Limb (tissue), 2 donors: ENCODE results near the gene ALKBH8.
A peak's percentile ranks its signal among the peaks of the same experiment; 100 is the strongest.
"Not testable (repeated sequence)": the region's sequence is repeated elsewhere in the genome, so short reads cannot be mapped to it uniquely, and the experiment has no call there.

Experiments used
- DNase-seq, 2 donors: peaks; one replicate each; pipeline ENCODE4 v3.0.0-alpha.2; 2016; ENCODE audit errors: extremely low spot score in 2 of 2

ALKBH8 gene

DNA sequence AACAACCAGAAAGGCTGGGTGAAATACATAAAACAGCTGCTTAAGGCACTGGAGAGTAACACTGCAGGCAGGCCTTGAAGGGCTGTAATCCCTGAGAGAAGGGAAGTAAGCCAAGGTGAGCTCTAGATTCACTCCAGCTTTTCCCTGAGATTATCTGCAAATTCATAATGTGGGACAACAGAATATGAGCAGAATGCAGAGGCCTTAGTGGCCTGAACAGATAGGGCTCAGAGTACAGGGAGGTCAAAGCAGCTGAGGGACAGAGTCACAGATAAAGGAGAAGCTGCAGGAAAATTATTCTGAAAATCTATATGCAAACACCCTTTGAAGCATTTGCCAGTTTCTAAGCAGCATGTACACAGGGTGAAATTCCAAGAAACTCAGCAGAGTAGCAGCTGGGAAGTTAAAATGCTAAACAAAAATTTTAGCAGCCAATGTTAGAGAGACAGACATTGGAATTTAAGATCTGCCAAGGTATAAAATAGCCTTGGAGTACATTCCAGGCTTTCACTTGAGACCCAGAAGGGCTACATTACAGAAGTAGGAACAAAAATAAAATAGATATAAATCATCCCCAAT is 59.8 kb downstream of the ALKBH8 start:
- peak in 1 of 2 donors; percentile 6 for DNase-seq

DNA sequence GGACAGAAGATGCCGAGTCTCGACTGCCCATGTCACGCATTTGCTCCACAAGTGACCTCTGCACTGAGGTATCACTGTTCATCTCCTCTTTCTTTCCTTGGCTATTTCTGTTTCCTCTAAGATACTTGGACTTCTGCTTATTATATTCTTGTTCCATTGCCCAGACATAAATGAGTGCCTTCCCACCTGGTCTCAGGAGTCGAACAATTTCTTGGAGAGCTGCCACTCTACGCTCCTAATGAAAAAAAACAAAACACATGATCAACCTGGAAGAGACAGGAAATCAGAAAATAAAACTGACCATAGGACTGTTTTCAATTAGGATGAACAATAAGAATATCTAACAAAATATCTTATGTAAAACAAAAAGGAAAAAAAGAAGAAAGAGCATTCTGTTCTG is 60.6 kb downstream of the ALKBH8 start:
- DNase-seq = peak in 1 of 2 donors; percentile 24

DNA sequence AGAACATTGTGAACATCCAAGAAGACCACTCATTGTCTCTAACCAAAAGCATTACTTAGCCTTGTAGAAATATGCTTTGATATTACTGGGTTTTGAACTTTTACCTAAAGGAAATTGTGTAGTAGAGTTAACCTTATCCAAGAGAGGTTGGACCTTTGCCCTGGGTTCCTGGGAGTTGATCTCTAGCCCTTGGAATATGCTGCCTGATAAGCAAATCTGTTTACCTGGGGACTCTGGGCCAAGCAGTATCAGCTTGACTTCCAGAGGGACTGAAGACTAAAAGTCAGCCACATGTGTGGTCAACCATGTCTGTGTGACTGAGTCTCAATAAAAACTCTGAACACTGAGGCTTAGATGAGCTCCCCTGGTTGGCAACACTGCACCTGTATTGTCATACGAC is 63.8 kb downstream of the ALKBH8 start:
- DNase-seq = no peak

DNA sequence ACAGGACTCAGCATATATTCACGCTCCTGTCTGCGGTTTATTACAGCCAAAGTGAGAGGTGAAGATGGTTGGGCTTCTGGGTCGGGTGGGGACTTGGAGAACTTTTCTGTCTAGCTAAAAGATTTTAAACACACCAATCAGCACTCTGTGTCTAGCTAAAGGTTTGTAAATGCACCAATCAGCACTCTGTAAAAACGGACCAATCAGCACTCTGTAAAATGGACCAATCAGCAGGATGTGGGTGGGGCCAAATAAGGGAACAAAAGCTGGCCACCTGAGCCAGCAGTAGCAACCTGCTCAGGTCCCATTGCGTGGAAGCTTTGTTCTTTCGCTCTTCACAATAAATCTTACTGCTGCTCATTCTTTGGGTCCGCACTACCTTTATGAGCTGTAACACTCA is 68.2 kb downstream of the ALKBH8 start:
- not testable (repeated sequence) for DNase-seq

DNA sequence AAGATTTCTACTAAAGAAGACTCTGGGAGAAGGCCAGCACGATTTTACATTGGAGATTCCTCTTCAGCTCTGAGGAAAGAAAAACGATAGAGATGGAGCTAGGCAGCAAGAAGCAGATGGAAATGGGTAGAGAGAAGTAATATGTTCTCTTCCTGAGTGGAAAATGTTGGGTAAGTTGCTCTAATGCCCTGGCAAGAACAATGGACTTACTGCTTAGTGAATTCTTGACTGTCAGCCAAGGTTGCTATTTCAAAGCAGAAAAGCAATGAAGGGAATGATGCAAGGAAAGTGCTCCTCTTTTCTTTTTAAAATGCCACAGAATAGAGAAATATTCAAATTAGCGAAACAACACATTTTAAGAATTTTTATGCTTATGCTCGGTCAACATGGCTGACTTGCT is 69.5 kb downstream of the ALKBH8 start:
- DNase-seq = peak in 1 of 2 donors; percentile 12

DNA sequence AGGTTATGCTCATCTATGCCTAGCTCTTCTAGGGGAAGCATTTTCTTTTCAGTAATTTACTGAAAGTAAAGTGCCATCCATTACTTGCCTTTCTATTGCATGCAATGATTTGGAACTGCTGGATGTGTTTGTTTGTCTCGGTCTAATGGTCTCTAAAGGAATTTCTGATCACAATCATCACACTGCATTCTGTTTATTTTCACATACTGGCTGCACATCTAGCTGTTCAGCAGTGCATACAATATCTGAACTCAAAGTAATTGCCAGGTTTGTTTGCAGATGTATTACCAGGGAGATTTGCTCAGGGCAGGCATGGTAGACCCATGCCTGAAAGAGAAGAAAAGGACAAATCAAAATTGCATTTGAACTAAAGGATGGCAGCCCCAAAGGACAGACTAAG is 71.5 kb downstream of the ALKBH8 start:
- DNase-seq = no peak

DNA sequence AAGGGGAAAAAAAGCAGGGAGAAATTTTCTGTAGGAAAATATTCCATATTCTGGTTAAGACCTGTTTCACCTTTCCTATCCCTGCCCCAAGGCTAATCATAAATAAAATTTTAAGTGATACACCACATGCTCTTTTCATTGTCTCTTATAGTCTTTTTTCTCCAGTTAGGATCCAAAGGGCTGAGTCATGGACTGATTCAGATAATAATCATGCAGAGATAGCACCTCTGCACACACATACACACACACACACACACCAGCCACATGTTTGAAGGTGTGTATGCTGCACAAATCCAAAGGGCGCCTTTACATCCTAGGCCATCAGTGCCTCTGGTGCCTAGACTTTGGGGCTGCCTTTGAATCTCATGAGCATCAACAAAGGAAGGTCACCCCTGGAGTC is 72.4 kb downstream of the ALKBH8 start:
- no peak for DNase-seq

DNA sequence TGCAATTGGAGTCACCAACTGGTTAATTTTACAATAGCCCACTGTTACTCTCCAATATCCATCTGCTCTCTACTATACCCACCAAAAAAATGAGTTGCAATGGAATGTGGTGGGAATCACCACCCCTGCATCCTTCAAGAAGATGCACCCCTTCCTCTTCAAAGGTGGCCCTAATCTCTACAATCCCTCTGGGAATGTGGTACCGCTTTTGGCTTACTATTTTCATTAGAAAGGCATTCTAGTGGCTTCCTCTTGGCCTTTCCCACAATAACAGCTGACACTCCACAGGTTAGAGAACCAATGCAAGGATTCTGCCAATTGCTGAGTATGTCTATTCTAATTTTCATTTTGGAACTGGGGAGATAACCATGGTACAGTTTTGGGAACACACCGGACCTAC is 74.7 kb downstream of the ALKBH8 start:
- no peak for DNase-seq

DNA sequence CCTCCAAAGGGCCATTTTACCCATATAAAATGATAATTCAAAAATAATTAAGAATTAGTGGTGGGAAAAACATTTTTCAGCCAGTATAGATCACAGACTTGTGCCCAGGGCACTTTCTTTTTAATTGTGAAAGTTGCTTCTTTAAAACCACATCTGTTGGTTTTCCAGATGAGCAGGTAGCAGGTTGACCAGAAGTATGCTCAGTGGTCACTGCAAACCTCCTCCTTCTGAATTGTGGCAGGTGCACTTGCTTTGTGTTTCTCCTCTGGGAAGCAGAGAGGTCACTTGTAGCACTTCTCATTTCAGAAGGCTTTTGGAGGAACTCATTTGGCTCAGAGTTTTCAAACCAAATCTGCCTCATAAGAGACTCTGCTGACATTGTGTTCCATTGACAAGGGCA is 83.3 kb downstream of the ALKBH8 start:
- no peak for DNase-seq

DNA sequence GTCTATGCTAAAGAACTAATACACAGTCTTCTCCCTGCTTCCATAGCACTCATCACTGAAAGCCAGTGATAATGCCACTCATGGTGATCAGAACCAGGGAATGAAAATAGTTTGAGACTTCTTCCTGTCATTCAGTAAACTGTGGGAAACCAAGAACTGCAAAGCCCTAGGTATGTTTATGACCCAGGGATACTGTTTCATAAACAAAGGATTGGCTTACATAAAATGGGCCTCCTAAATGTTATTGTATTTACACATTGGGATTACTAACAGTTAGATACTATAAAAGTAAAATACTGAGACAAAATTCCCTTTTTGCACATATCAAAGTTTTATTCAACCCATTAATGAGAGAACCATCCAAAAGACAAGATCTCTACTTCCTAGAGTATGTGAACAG is 86.6 kb downstream of the ALKBH8 start:
- DNase-seq = no peak

DNA sequence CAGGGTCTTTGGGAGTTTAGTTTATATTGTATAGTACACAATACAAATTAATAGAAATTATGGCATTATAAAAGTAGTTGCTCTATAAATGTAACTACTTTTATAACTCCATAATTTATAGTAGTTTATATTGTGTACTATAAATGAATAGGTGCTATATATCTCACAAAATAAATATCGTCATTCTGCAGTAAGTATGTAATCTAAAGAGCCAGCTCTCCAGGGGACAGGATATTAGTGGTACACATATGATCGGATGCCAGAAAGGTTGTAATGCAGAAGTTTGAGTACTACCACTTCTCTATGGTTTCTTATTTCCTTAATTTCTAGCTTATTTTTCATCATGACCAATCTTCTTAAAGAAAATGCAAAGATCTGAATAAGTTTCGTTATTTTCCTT is 87.7 kb downstream of the ALKBH8 start:
- no peak for DNase-seq

DNA sequence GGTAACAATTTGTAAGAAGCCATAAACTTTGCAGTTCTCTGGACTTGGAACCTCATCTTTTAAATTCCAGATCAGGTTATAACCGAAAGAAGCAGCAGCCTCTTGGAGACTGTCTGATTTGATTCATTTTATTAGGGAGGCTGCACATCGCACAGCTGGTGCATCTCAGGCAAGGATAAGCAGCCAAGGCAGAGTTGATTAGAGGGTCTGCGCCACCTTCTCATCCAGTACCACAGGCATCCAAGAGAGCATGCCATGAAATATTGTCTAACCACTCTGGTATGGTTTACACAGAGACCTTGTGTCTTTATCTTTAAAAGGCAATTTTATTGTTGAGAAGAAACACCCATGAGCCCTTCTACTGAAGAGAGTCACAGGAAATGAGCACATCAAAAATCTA is 91.7 kb downstream of the ALKBH8 start:
- DNase-seq = no peak

DNA sequence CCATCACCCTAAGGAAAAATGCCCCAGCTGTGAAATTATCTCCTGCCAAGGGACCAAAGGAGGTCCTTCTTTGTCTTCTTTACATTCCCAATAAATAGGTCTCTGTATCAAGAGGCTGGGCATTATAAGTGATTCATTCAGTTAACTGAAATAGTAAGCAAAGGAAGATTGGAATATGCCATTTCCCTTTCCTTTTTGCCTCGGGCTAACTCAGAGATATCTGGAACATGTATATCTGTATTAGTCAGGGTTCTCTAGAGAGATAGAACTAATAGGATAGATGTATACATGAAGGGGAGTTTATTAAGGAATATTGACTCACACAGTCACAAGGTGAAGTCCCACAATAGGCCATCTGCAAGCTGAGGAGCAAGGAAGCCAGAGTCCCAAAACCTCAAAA is 92.6 kb downstream of the ALKBH8 start:
- no peak for DNase-seq

DNA sequence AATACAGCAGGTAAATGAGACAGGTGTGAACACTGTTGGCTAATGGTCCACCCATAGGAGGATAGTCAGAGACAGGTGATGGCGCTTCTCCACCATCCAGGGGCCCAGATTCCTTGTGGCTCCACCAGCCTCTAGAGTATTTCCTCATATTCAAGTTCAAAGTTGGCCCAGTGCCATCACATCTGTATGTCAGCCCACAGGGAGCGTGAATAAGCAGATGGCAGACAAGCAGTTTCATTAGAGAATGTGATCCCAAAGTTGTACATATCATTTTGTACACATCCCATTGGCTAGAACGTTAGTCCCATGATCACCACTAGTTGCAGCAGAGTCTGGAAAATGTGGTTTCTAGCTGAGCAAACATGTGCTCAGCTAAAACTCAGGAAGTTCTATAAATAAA is 96.9 kb downstream of the ALKBH8 start:
- peak in 1 of 2 donors; percentile 4 for DNase-seq

DNA sequence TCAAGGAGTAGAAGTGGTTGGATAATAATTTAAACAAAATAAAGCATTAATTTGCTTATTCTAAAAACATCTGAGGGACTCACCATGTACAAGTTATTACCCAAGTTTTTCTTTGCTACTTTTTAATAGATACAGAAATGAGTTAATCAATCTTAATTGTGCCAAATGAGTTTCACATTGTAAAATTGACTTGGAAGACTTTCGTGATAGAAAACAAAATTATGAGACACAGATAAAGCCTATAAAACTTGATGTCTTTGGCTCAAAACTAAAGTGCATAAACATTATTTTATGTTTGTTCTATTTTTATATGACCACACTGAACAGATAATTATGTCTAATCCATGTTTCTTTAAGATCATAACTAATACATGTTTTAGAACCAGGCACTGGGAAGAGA is 97.8 kb downstream of the ALKBH8 start:
- no peak for DNase-seq

DNA sequence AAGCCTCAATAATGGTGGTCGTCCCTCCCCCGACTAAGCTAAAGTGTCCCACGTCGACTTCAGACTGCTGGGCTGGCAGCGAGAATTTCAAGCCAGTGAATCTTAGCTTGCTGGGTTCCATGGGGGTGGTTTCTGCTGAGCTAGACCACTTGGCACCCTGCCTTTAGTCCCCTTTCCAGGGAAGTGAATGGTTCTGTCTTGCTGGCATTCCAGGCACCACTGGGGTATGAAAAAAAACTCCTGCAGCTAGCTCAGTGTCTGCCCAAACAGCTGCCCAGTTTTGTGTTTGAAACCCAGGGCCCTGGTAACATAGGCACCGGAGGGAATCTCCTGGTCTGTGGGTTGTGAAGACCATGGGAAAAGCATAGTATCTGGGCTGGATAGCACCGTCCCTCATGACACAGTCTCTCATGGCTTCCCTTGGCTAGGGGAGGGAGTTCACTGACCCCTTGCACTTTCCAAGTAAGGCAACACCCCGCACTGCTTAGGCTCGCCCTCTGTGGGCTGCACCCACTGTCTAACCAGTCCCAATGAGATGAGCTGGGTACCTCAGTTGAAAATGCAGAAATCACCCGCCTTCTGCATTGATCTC is 99.2 kb downstream of the ALKBH8 start:
- not testable (repeated sequence) for DNase-seq

DNA sequence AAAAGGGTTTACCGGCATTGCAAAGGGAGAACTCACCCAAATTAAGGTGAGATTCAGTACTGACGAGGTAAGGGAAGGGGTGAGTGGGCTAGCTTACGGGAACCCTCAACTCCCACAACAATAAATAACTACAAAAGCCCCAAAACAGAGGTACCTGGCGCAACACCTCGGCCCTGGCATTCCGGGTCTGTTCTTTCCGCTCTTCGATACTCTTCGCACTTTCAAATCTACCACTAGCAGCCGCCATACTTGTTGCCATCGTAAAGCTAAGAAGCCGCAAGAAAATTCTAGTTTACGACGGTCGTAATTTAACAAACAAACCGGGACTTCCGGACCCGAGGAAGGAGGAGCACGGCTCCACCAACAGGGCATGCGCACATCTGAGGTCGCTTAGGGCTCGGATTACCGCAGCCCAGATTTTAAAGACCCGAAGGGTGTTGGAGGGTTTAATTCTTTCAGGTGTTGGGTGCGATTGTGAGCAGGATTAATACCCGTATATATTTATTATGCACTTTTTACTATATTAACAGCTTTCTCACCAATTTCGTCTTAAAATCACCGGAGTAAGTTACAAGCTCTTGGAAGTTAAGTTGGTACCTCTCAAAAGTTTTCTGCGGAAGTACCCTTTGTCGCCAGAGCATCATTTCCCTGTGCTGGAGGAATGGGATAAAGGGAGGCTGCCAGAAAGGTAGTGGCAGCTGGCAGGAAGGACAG is 107.8 kb downstream of the ALKBH8 start, which contains the start of gene CWF19L2:
TSS of gene CWF19L2 (minus strand) at position 268 of the 714 bp plus-strand sequence. CDS start at position 259, 9 bp downstream.
- DNase-seq = peak; percentile 85 to 99

DNA sequence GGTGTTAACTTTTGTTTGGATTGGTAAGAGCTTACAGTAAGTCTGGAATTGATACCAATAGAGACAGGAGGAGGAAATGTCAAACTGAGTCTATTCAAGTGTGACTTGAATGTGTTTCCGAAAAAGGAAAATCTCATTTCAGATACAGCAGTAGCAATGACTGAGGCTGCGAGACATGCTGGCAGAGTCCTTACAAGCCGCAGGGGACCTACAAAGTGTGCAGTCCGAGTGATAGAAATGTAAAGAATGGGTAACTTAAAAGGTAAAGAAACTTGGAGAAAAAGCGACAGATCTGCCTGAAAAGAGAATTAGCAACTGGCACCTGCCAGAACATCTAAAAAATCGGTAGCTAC is 108.4 kb downstream of the ALKBH8 start:
- peak in 1 of 2 donors; percentile 8 for DNase-seq

DNA sequence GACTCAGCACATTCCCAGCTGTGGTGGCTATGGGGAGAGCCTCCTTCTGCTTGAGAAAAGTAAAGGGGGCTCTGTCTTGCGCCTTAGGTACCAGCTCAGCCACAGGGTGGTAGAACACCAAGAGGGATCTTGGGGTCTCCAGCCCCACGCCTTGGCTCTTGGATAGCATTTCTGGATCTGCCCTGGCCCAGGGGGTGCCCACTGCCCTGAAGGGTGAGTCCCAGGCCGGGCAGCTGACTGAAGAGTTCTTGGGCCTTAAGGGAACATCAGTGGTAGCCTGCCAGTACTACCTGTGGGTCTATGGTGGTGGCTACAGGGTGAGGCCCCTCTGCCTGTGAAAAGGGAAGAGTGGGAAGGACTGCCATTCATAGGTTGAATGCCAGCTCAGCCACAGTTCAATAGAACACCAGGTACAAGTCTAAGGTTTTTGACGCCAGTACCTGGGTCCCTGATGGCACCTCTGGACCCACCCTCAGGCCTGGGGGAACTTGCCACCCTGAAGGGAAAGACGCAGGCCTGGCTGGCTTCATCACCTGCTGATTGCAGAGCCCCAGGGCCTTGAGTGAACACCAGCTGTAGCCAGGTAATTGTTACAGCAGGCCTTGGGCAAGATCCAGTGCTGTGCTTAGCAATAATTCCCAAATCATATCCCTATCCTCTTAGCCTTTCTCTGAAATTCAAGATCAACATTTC is 111.8 kb downstream of the ALKBH8 start:
- no peak for DNase-seq
